Heart left ventricle (tissue), 13 donors: ENCODE measurements around the gene NRM.

ENCODE experiments used
- POLR2A ChIP-seq, 2 donors: fragments of 450-650 bp; IDR thresholded peaks; one replicate each; pipeline ENCODE4 v1.6.1; 2017; ENCODE audit warnings: antibody characterized with exemption in 2 of 2, mild to moderate bottlenecking in 2 of 2, moderate library complexity in 2 of 2
- TF ChIP-seq, protein P1 (sequence below), 12 donors: fragments of 200-600 bp; sonication (generic) in 4 of 12; IDR thresholded peaks; one replicate each; pipeline versions ENCODE4 v1.5.0 to v1.8.0; 2018 to 2022; ENCODE audit warnings: antibody characterized with exemption in 12 of 12, mild to moderate bottlenecking in 5 of 12
- donor health status: ischemic (EF 13 %, LVEDD 7.1; RV severe dilation, severe dysfunction).
- donor health status: DM: no; HTN: yes; CAD: no.
- donor health status: DM: no; HTN: no; CAD: no.
- donor health status: ischemic (EF 25% LVEDD 6.9; RV normal size, moderate dysfunction).
- donor health status: ischemic (EF 25% LVEDD 5.7; RV mildly dilated, moderate dysfunction).
- donor health status: ischemic (EF 35%, LVEDD 5.7; RV mildly dilated, moderate dysfunction).
- donor health status: nonischemic (EF 11% LVEDD 7.7; RV severe dilation, severe dysfunction).
- donor health status: DM: yes; HTN: yes; CAD: no.
- donor health status: PGD.
- donor health status: ischemic (EF 29% LVEDD 5.4; RV normal size, mild dysfunction).
- donor health status: nonischemic (EF 23%, LVEDD 6.1; RV moderate dilation, normal function).

DNA sequence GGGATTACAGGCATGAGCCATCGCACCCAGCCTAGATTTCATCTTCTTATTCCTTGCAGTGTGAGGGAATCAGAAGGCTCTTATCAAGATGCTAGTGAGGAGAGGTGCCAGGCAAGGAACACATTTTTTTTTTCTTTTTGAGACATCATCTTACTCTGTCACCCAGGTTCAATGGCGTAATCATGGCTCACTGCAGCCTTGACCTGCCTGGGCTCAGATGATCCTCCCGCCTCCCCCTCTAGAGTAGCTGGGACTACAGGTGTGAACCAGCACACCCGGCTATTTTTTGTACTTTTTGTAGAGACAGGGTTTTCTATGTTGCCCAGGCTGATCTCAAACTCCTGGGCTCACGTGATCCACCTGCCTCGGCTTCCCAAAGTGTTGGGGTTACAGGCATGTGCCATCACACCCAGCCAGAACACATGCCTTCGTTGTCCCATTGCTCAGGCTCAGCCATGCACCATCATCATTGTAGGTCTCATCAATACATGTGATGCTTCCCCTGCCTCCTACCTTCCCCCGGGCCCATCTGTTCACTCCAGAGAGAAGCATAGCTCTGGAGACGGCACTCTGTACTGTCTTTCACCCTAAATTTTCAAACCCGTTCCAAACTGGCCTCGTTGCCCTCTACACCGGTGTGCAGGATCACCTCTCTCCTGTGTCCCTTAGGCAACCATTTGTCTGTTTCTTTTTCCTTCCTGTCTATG lies 41.6 kb upstream of the NRM start:
- TF ChIP-seq, protein P1, sequence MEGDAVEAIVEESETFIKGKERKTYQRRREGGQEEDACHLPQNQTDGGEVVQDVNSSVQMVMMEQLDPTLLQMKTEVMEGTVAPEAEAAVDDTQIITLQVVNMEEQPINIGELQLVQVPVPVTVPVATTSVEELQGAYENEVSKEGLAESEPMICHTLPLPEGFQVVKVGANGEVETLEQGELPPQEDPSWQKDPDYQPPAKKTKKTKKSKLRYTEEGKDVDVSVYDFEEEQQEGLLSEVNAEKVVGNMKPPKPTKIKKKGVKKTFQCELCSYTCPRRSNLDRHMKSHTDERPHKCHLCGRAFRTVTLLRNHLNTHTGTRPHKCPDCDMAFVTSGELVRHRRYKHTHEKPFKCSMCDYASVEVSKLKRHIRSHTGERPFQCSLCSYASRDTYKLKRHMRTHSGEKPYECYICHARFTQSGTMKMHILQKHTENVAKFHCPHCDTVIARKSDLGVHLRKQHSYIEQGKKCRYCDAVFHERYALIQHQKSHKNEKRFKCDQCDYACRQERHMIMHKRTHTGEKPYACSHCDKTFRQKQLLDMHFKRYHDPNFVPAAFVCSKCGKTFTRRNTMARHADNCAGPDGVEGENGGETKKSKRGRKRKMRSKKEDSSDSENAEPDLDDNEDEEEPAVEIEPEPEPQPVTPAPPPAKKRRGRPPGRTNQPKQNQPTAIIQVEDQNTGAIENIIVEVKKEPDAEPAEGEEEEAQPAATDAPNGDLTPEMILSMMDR (IDR thresholded peaks at IDR 0.05), result no peak
- no peak for TF ChIP-seq POLR2A (IDR thresholded peaks at IDR 0.05)
